Smooth muscle cell (in vitro differentiated cells): ENCODE measurements around the gene ARF5. TPM values are rescaled to one million over a fixed set of nuclear protein-coding genes. Genes with fewer than 3 reads are reported as not detected.
"Not testable (repeated sequence)": the region's sequence is repeated elsewhere in the genome, so short reads cannot be mapped to it uniquely, and the experiment has no call there.

ENCODE experiments used
- DNase-seq: peaks from one replicate; lab custom pipeline; 2025; ENCODE audit not compliant: unreplicated experiment; lab: John Stamatoyannopoulos, UW
- H2AFZ ChIP-seq: fragments of 200-600 bp; sonication (generic); 2 replicates; pipeline ENCODE4 v1.6.0; 2016; ENCODE audit warnings: antibody characterized with exemption, low read depth, mild to moderate bottlenecking
- H3F3A ChIP-seq: fragments of 200-600 bp; sonication (generic); 2 replicates; pipeline ENCODE4 v1.6.0; 2017; ENCODE audit warnings: antibody characterized with exemption, low read depth
- H3K27ac ChIP-seq: fragments of 200-600 bp; sonication (generic); 2 replicates; pipeline ENCODE4 v1.5.1; 2016; ENCODE audit warnings: low read depth, mild to moderate bottlenecking
- H3K27me3 ChIP-seq: fragments of 200-600 bp; sonication (generic); 2 replicates; pipeline ENCODE4 v1.6.1; 2016; ENCODE audit warnings: low read depth, mild to moderate bottlenecking
- H3K36me3 ChIP-seq: fragments of 200-600 bp; sonication (generic); 2 replicates; pipeline ENCODE4 v1.5.1; 2016; ENCODE audit warnings: low read depth
- H3K4me1 ChIP-seq: fragments of 200-600 bp; sonication (generic); 2 replicates; pipeline ENCODE4 v1.5.1; 2016; ENCODE audit warnings: low read depth
- H3K4me2 ChIP-seq: fragments of 200-600 bp; sonication (generic); 2 replicates; pipeline ENCODE4 v1.6.0; 2016; ENCODE audit warnings: mild to moderate bottlenecking
- H3K4me3 ChIP-seq: fragments of 200-600 bp; sonication (generic); 2 replicates; pipeline ENCODE4 v1.5.1; 2016; ENCODE audit warnings: mild to moderate bottlenecking
- H3K79me2 ChIP-seq: fragments of 200-600 bp; sonication (generic); 2 replicates; pipeline ENCODE4 v1.6.0; 2016; ENCODE audit warnings: low read depth, mild to moderate bottlenecking
- H3K9ac ChIP-seq: fragments of 200-600 bp; sonication (generic); 2 replicates; pipeline ENCODE4 v1.6.0; 2016; ENCODE audit warnings: low read depth
- H3K9me3 ChIP-seq: fragments of 200-600 bp; sonication (generic); replicated peaks from 2 replicates; pipeline ENCODE4 v1.5.1; 2016; ENCODE audit warnings: low read depth
- H4K20me1 ChIP-seq: fragments of 200-600 bp; sonication (generic); 2 replicates; pipeline ENCODE4 v1.6.0; 2016; ENCODE audit warnings: low read depth
- CTCF ChIP-seq: fragments of 200-600 bp; sonication (generic); IDR thresholded peaks from 2 replicates; pipeline ENCODE4 v1.5.1; 2017; ENCODE audit warnings: borderline replicate concordance, mild to moderate bottlenecking, antibody characterized with exemption; ENCODE audit not compliant: insufficient read depth, poor library complexity, severe bottlenecking
- WGBS: methylation state at CpG from one replicate; pipeline ENCODE4 v1.1.7; 2016; ENCODE audit warnings: low lambda C conversion rate; 5-methylcytosine and 5-hydroxymethylcytosine counted together
- polyA plus RNA-seq: library from polyadenylated mRNA; unstranded; fragments of >200 nt; fragmentation: Nextera tagmentation; extraction: Ambion mirVana; gene quantifications from 2 replicates; pipeline ENCODE4 v1.2.1, GENCODE V29; 2016
- total RNA-seq: library from RNA; depleted of rRNA; stranded (reverse); fragments of >200 nt; gene quantifications from 2 replicates; pipeline ENCODE4 v1.2.3, GENCODE V29; 2014

Gene ARF5
- total and polyA plus RNA-seq, 2 experiments from 2014 or later: 196 to 219 TPM

- Histone ChIP-seq H2AFZ (no peak overlapping the region), H4K20me1 (no peaks in the 10 kb centered on the region), H3K4me2 (no peak overlapping the region), H3K36me3 (no peaks in the 10 kb centered on the region), H3K9me3 (no peaks in the 10 kb centered on the region), H3K4me3 (no peak overlapping the region), H3K4me1 (no peaks in the 10 kb centered on the region), H3K27me3 (no peaks in the 10 kb centered on the region), H3K27ac (no peak overlapping the region), H3K9ac (no peak overlapping the region), H3F3A (no peaks in the 10 kb centered on the region), H3K79me2 (no peaks in the 10 kb centered on the region)
- no peak for DNase-seq
- no peak for TF ChIP-seq CTCF
- 74% methylated on average over 2 of the region's 2 CpGs for WGBS
Measured at GRCh38 chr7:127557803-127558202, 30.4 kb upstream of the ARF5 start.

- H3K9ac ChIP-seq: no peak overlapping the region
- H3K36me3 ChIP-seq: no peaks in the 10 kb centered on the region
- H3K4me3 ChIP-seq: no peak overlapping the region
- WGBS: 91% methylated on average over 3 of the region's 3 CpGs
- no peak overlapping the region for H3K4me2 ChIP-seq
- no peak overlapping the region for H3K27ac ChIP-seq
- no peaks in the 10 kb centered on the region for H3K27me3 ChIP-seq
- DNase-seq: no peak
- no peak overlapping the region for H2AFZ ChIP-seq
- H3K9me3 ChIP-seq: no peaks in the 10 kb centered on the region
- H3K79me2 ChIP-seq: no peaks in the 10 kb centered on the region
- no peak for TF ChIP-seq CTCF
- H3K4me1 ChIP-seq: no peaks in the 10 kb centered on the region
- H4K20me1 ChIP-seq: no peaks in the 10 kb centered on the region
- H3F3A ChIP-seq: no peaks in the 10 kb centered on the region
Measured at GRCh38 chr7:127566242-127566641, 22.0 kb upstream of the ARF5 start.

- not testable (repeated sequence) for H3K36me3 ChIP-seq, H3K27me3 ChIP-seq, H2AFZ ChIP-seq, H3K27ac ChIP-seq, H3K9me3 ChIP-seq, H3F3A ChIP-seq, DNase-seq, H3K4me3 ChIP-seq, H4K20me1 ChIP-seq, H3K4me1 ChIP-seq, H3K4me2 ChIP-seq, H3K79me2 ChIP-seq, H3K9ac ChIP-seq
- no CpG with 5 or more reads among the region's 3 CpGs for WGBS
Measured at GRCh38 chr7:127568034-127568433, 20.2 kb upstream of the ARF5 start.

- no peak for DNase-seq
- Histone ChIP-seq H2AFZ (no peak overlapping the region), H3K4me2 (no peak overlapping the region), H3K9me3 (no peaks in the 10 kb centered on the region), H3K79me2 (no peaks in the 10 kb centered on the region), H3K36me3 (no peaks in the 10 kb centered on the region), H3F3A (no peaks in the 10 kb centered on the region), H3K27ac (no peak overlapping the region), H3K4me1 (no peaks in the 10 kb centered on the region), H3K9ac (no peak overlapping the region), H3K27me3 (no peaks in the 10 kb centered on the region), H4K20me1 (no peaks in the 10 kb centered on the region), H3K4me3 (no peak overlapping the region)
- no peak for TF ChIP-seq CTCF
- 85% methylated on average over 3 of the region's 3 CpGs for WGBS
Measured at GRCh38 chr7:127571741-127572505, 16.3 kb upstream of the ARF5 start.
